OCI-LY1 (cell line): ENCODE results near the gene RUSC1.
"Not testable (repeated sequence)": the region's sequence is repeated elsewhere in the genome, so short reads cannot be mapped to it uniquely, and the experiment has no call there.

Experiments used
- H2AFZ ChIP-seq: fragments of 200-600 bp; sonication (generic), shearing (Covaris generic); 2 replicates; pipeline ENCODE4 v1.6.0; 2014; ENCODE audit warnings: antibody characterized with exemption, mild to moderate bottlenecking, low read length
- H3F3A ChIP-seq: fragments of 200-600 bp; sonication (generic), shearing (Covaris generic); 2 replicates; pipeline ENCODE4 v1.6.0; 2014; ENCODE audit warnings: mild to moderate bottlenecking, antibody characterized with exemption, low read length, moderate library complexity; ENCODE audit not compliant: insufficient read depth
- H3K27ac ChIP-seq: fragments of 200-600 bp; sonication (generic); 2 replicates; pipeline ENCODE4 v1.5.1; 2014; ENCODE audit warnings: low read length, mixed run types, mild to moderate bottlenecking, low read depth; ENCODE audit not compliant: poor library complexity, severe bottlenecking
- H3K27me3 ChIP-seq: fragments of 200-600 bp; sonication (generic); 2 replicates; pipeline ENCODE4 v1.6.0; 2014; ENCODE audit warnings: antibody characterized with exemption, mild to moderate bottlenecking, low read length, moderate library complexity; ENCODE audit not compliant: insufficient read depth
- H3K36me3 ChIP-seq: fragments of 200-600 bp; sonication (generic); 2 replicates; pipeline ENCODE4 v1.6.1; 2014; ENCODE audit warnings: mild to moderate bottlenecking, antibody characterized with exemption, low read length, moderate library complexity, mixed read lengths; ENCODE audit not compliant: insufficient read depth
- H3K4me1 ChIP-seq: fragments of 200-600 bp; sonication (generic); 2 replicates; pipeline ENCODE4 v1.5.1; 2014; ENCODE audit warnings: mild to moderate bottlenecking, low read length, moderate library complexity; ENCODE audit not compliant: insufficient read depth, severe bottlenecking
- H3K4me2 ChIP-seq: fragments of 200-600 bp; sonication (generic), shearing (Covaris generic); 2 replicates; pipeline ENCODE4 v1.6.1; 2014; ENCODE audit warnings: low read length
- H3K4me3 ChIP-seq: fragments of 200-600 bp; sonication (generic); 2 replicates; pipeline ENCODE4 v1.5.1; 2014; ENCODE audit warnings: low read length, low read depth, mild to moderate bottlenecking, mixed read lengths; ENCODE audit not compliant: poor library complexity, severe bottlenecking
- H3K79me2 ChIP-seq: fragments of 200-600 bp; shearing (Covaris generic); 2 replicates; pipeline ENCODE4 v1.6.1; 2016; ENCODE audit warnings: mixed run types, low read length, mixed read lengths; ENCODE audit not compliant: insufficient read depth
- H3K9ac ChIP-seq: fragments of 200-600 bp; sonication (generic), shearing (Covaris generic); 2 replicates; pipeline ENCODE4 v1.6.1; 2014; ENCODE audit warnings: mild to moderate bottlenecking, low read length, mixed read lengths
- H3K9me2 ChIP-seq: fragments of 200-600 bp; sonication (generic), shearing (Covaris generic); 2 replicates; pipeline ENCODE4 v1.6.1; 2014; ENCODE audit warnings: low read depth, mild to moderate bottlenecking, low read length, mixed read lengths
- H3K9me3 ChIP-seq: fragments of 200-600 bp; shearing (Covaris generic); 2 replicates; pipeline ENCODE4 v1.6.1; 2014; ENCODE audit warnings: low read length, mixed read lengths
- H4K20me1 ChIP-seq: fragments of 200-600 bp; sonication (generic), shearing (Covaris generic); 2 replicates; pipeline ENCODE4 v1.6.0; 2016; ENCODE audit warnings: mild to moderate bottlenecking, low read length; ENCODE audit not compliant: insufficient read depth
- CTCF ChIP-seq: fragments of 200-600 bp; sonication (generic), shearing (Covaris generic); IDR thresholded peaks from 2 replicates; pipeline ENCODE4 v1.5.1; 2017; ENCODE audit warnings: mild to moderate bottlenecking, antibody characterized with exemption, low read length, moderate library complexity, mixed read lengths
- EZH2 ChIP-seq: fragments of 200-600 bp; sonication (generic), shearing (Covaris generic); IDR thresholded peaks from 2 replicates; pipeline ENCODE4 v1.8.0; 2017; ENCODE audit warnings: borderline replicate concordance, mixed run types, mild to moderate bottlenecking, antibody characterized with exemption, low read length, moderate library complexity, mixed read lengths

The RUSC1 gene

GRCh38 chr1:155327981-155328380, 7.3 kb downstream of the RUSC1 start:
- Histone ChIP-seq H3K9me3 (no peaks in the 10 kb centered on the region), H4K20me1 (no peaks in the 10 kb centered on the region), H3K27ac (peak overlapping the region; percentile 4), H3K4me3 (no peak overlapping the region), H3K36me3 (peaks cover 19% of the 10 kb centered on the region; the same call in 1 of the 2 replicates), H3K4me2 (no peak overlapping the region), H3K27me3 (no peaks in the 10 kb centered on the region), H3K9ac (no peak overlapping the region), H3K4me1 (peaks cover 13% of the 10 kb centered on the region), H2AFZ (no peak overlapping the region), H3K9me2 (no peaks in the 10 kb centered on the region), H3K79me2 (no peaks in the 10 kb centered on the region), H3F3A (peaks cover 4% of the 10 kb centered on the region; the same call in 1 of the 2 replicates)
- no peak for TF ChIP-seq EZH2
- TF ChIP-seq CTCF = no peak

GRCh38 chr1:155328856-155329255, 8.2 kb downstream of the RUSC1 start:
- not testable (repeated sequence) for H3K79me2 ChIP-seq, H3K9ac ChIP-seq, H3K9me3 ChIP-seq, H3K4me2 ChIP-seq, H3K9me2 ChIP-seq, H3K27ac ChIP-seq, H3K4me3 ChIP-seq, H3K27me3 ChIP-seq, H3F3A ChIP-seq, H4K20me1 ChIP-seq, H2AFZ ChIP-seq
- Histone ChIP-seq H3K36me3 (peaks cover 25% of the 10 kb centered on the region; the same call in 1 of the 2 replicates), H3K4me1 (peaks cover 13% of the 10 kb centered on the region)

- Histone ChIP-seq H3K36me3 (peaks cover 34% of the 10 kb centered on the region; the same call in 1 of the 2 replicates), H3K9me2 (no peaks in the 10 kb centered on the region)
- TF ChIP-seq EZH2 = no peak
- no peak for TF ChIP-seq CTCF
Measured at GRCh38 chr1:155329980-155330598, 9.4 kb downstream of the RUSC1 start.

GRCh38 chr1:155334962-155335361, 14.3 kb downstream of the RUSC1 start:
- TF ChIP-seq CTCF = no peak
- TF ChIP-seq EZH2 = no peak
- Histone ChIP-seq H3K9me2 (no peaks in the 10 kb centered on the region), H3K79me2 (no peaks in the 10 kb centered on the region), H3K27ac (no peak overlapping the region), H3K9me3 (no peaks in the 10 kb centered on the region), H3K27me3 (no peaks in the 10 kb centered on the region), H3K4me1 (no peaks in the 10 kb centered on the region), H3K4me2 (no peak overlapping the region), H3K4me3 (no peak overlapping the region), H2AFZ (no peak overlapping the region), H3K36me3 (peaks cover 76% of the 10 kb centered on the region), H4K20me1 (no peaks in the 10 kb centered on the region), H3F3A (no peaks in the 10 kb centered on the region), H3K9ac (no peak overlapping the region)

More at GRCh38 chr1:155329980-155330598, 9.4 kb downstream of the RUSC1 start:
- Histone ChIP-seq H3K4me1 (peaks cover 7% of the 10 kb centered on the region), H3K4me3 (no peak overlapping the region), H3K9ac (no peak overlapping the region), H3K79me2 (no peaks in the 10 kb centered on the region), H3K27ac (no peak overlapping the region), H3K27me3 (no peaks in the 10 kb centered on the region), H4K20me1 (no peaks in the 10 kb centered on the region), H3F3A (peaks cover 4% of the 10 kb centered on the region; the same call in 1 of the 2 replicates), H2AFZ (no peak overlapping the region), H3K4me2 (no peak overlapping the region), H3K9me3 (no peaks in the 10 kb centered on the region)
